Femur (tissue), 1 donor: Measurements from ENCODE around the gene N4BP3.

Experiments
- DNase-seq: peaks from one replicate; pipeline ENCODE4 v3.0.0-alpha.2; 2017

N4BP3 gene

GRCh38 chr5:178150977-178151734 lies 37.8 kb downstream of the N4BP3 start:
- DNase-seq: no peak

GRCh38 chr5:178152491-178153444 lies 39.4 kb downstream of the N4BP3 start:
- DNase-seq: no peak

- peak; percentile 99 for DNase-seq
Measured at GRCh38 chr5:178153530-178154340, 40.4 kb downstream of the N4BP3 start, which contains the start of gene NHP2. TSS of gene NHP2 (minus strand) at chr5:178153885. CDS start at chr5:178153817, 68 bp downstream.

- DNase-seq: no peak
Measured at GRCh38 chr5:178155065-178155464, 41.7 kb downstream of the N4BP3 start.

GRCh38 chr5:178160176-178160575 lies 46.8 kb downstream of the N4BP3 start:
- DNase-seq: no peak

- no peak for DNase-seq
Measured at GRCh38 chr5:178162481-178162880, 49.1 kb downstream of the N4BP3 start.

- peak; percentile 89 for DNase-seq
Measured at GRCh38 chr5:178163772-178164735, 50.7 kb downstream of the N4BP3 start.

GRCh38 chr5:178165581-178165980 lies 52.2 kb downstream of the N4BP3 start:
- no peak for DNase-seq

GRCh38 chr5:178170455-178170854 lies 57.1 kb downstream of the N4BP3 start:
- DNase-seq: no peak

GRCh38 chr5:178174456-178174855 lies 61.1 kb downstream of the N4BP3 start:
- DNase-seq: no peak
